Keratinocyte (primary cell): Measurements from ENCODE around the gene NOL12. TPM values are rescaled to one million over a fixed set of nuclear protein-coding genes. Genes with fewer than 3 reads are reported as not detected.
A peak's percentile ranks its signal among the peaks of the same experiment; 100 is the strongest.

Source experiments
- DNase-seq: peaks from one replicate; pipeline ENCODE4 v3.0.0-alpha.2; 2011; ENCODE audit warnings: low read depth, missing footprints, low spot score
- FAIRE-seq: peaks from 2 replicates; lab custom pipeline; 2011; peaks lifted over from hg19 to GRCh38; lab: Jason Lieb, UNC
- H2AFZ ChIP-seq: 2 replicates; pipeline ENCODE4 v1.6.0; 2012; ENCODE audit warnings: low read length, control low read depth, inconsistent platforms; ENCODE audit not compliant: control insufficient read depth
- H3K27ac ChIP-seq: 2 replicates; pipeline ENCODE4 v1.5.1; 2011; ENCODE audit warnings: low read length; ENCODE audit not compliant: control insufficient read depth, insufficient read depth
- H3K27me3 ChIP-seq: 3 replicates; pipeline ENCODE4 v1.6.0; 2011; ENCODE audit warnings: low read length; ENCODE audit not compliant: control insufficient read depth, insufficient read depth; ENCODE audit errors: extremely low read depth
- H3K36me3 ChIP-seq, 2 experiments: 2 replicates in 1 of 2; 3 replicates in 1 of 2; pipeline ENCODE4 v1.5.1; 2011; ENCODE audit warnings: low read length in 2 of 2, mild to moderate bottlenecking in 1 of 2; ENCODE audit not compliant: control insufficient read depth in 2 of 2, insufficient read depth in 2 of 2; ENCODE audit errors: extremely low read depth in 1 of 2
- H3K4me1 ChIP-seq: 3 replicates; pipeline ENCODE4 v1.5.1; 2011; ENCODE audit warnings: low read length; ENCODE audit not compliant: control insufficient read depth, insufficient read depth; ENCODE audit errors: extremely low read depth
- H3K4me2 ChIP-seq: 3 replicates; pipeline ENCODE4 v1.6.0; 2011; ENCODE audit warnings: low read depth, low read length; ENCODE audit not compliant: control insufficient read depth, insufficient read depth; ENCODE audit errors: extremely low read depth
- H3K4me3 ChIP-seq, 3 experiments: fragments of 200-600 bp in 1 of 3; sonication (generic) in 1 of 3; 2 replicates in 2 of 3; 3 replicates in 1 of 3; pipeline ENCODE4 v1.5.1; 2011 to 2016; ENCODE audit warnings: low read length in 3 of 3, mild to moderate bottlenecking in 3 of 3, control low read depth in 2 of 3, inconsistent platforms in 1 of 3, low read depth in 1 of 3, mixed read lengths in 1 of 3, mixed run types in 1 of 3, moderate library complexity in 1 of 3; ENCODE audit not compliant: control insufficient read depth in 2 of 3, insufficient read depth in 2 of 3; ENCODE audit errors: extremely low read depth in 1 of 3
- H3K79me2 ChIP-seq: 2 replicates; pipeline ENCODE4 v1.6.0; 2012; ENCODE audit warnings: low read length; ENCODE audit not compliant: control insufficient read depth, insufficient read depth
- H3K9ac ChIP-seq: 3 replicates; pipeline ENCODE4 v1.6.0; 2011; ENCODE audit warnings: low read length; ENCODE audit not compliant: control insufficient read depth, insufficient read depth; ENCODE audit errors: extremely low read depth
- H3K9me1 ChIP-seq: 3 replicates; pipeline ENCODE4 v1.6.0; 2011; ENCODE audit warnings: low read length; ENCODE audit not compliant: control insufficient read depth, insufficient read depth; ENCODE audit errors: extremely low read depth
- H3K9me3 ChIP-seq: 2 replicates; pipeline ENCODE4 v1.5.1; 2012; ENCODE audit warnings: low read depth, low read length; ENCODE audit not compliant: control insufficient read depth
- H4K20me1 ChIP-seq: 3 replicates; pipeline ENCODE4 v1.6.0; 2011; ENCODE audit warnings: low read length; ENCODE audit not compliant: control insufficient read depth, insufficient read depth; ENCODE audit errors: extremely low read depth
- CTCF ChIP-seq, 3 experiments: IDR thresholded peaks in 1 of 3; conservative IDR thresholded peaks in 1 of 3; optimal IDR thresholded peaks in 1 of 3; 2 replicates in 2 of 3; 3 replicates in 1 of 3; pipeline versions ENCODE3 to v1.5.1; 2011; ENCODE audit warnings: low read length in 3 of 3, mild to moderate bottlenecking in 3 of 3, moderate library complexity in 2 of 3, control low read depth in 1 of 3, inconsistent platforms in 1 of 3; ENCODE audit not compliant: insufficient read depth in 2 of 3; ENCODE audit errors: extremely low read depth in 1 of 3
- EZH2 ChIP-seq: IDR thresholded peaks from one replicate; pipeline ENCODE4 v1.6.1; 2012; ENCODE audit warnings: inconsistent platforms, mild to moderate bottlenecking, low read length, moderate library complexity
- dilution Hi-C: fragments of 300-500 bp; cut with MboI; formaldehyde crosslinking; loops from one replicate; pipeline ENCODE4 v1.7.0; 2020; ENCODE audit warnings: low sequenced_read_pairs; ENCODE audit not compliant: extremely low pct_ligation_motif_present
- polyA plus RNA-seq, 5 experiments: library from polyadenylated mRNA; depleted of rRNA in 3 of 5; stranded (reverse) in 3 of 5; stranded (forward) in 1 of 5; unstranded in 1 of 5; fragments of >200 nt; gene quantifications; 1 replicate in 1 of 5; 2 replicates in 3 of 5; 3 replicates in 1 of 5; pipeline versions ENCODE4 v1.2.1 to v1.2.3, GENCODE V29; 2011 to 2012; ENCODE audit warnings: missing spikeins in 2 of 5, low read depth in 1 of 5, low replicate concordance in 1 of 5

Gene NOL12
- polyA plus RNA-seq, 1 donor (not counting 4 experiments of a cell fraction or from before 2014, with no cell fraction given): 23.8 TPM

GRCh38 chr22:37677493-37677974 lies 8.6 kb upstream of the NOL12 start:
- Histone ChIP-seq H3K27me3 (no peaks in the 10 kb centered on the region), H3K4me1 (peaks cover 25% of the 10 kb centered on the region), H4K20me1 (peaks cover 7% of the 10 kb centered on the region), H3K9ac (peak overlapping the region; percentile 60), H3K4me3 (peak overlapping the region; percentile 62 to 90 (median 70)), H3K9me3 (no peaks in the 10 kb centered on the region), H2AFZ (peak overlapping the region; percentile 49), H3K36me3 (peaks cover 0 to 4% of the 10 kb centered on the region in 2 experiments), H3K4me2 (peak overlapping the region; percentile 84), H3K79me2 (peaks cover 18% of the 10 kb centered on the region), H3K9me1 (no peaks in the 10 kb centered on the region), H3K27ac (peak overlapping the region; percentile 43)
- no peak for DNase-seq
- no peak for TF ChIP-seq CTCF (optimal IDR thresholded peaks at IDR 0.05 in 1 of 3, IDR thresholded peaks at IDR 0.05 in 1 of 3, conservative IDR thresholded peaks at IDR 0.05 in 1 of 3; ENCODE audit: extremely low read depth in 1 of 3, insufficient read depth in 2 of 3, low read length in 3 of 3)
- no peak for FAIRE-seq
- dilution Hi-C loops: no loop called here

- H4K20me1 ChIP-seq: peaks cover 7% of the 10 kb centered on the region
- DNase-seq (no peak), FAIRE-seq (no peak)
- H3K79me2 ChIP-seq: peaks cover 18% of the 10 kb centered on the region
- H3K4me1 ChIP-seq: peaks cover 25% of the 10 kb centered on the region
- H3K27me3 ChIP-seq: no peaks in the 10 kb centered on the region
- no peak overlapping the region for H3K9ac ChIP-seq
- H3K27ac ChIP-seq: no peak overlapping the region
- H3K4me2 ChIP-seq: no peak overlapping the region
- no peak overlapping the region for H2AFZ ChIP-seq
- H3K9me3 ChIP-seq: no peaks in the 10 kb centered on the region
- TF ChIP-seq CTCF (optimal IDR thresholded peaks at IDR 0.05 in 1 of 3, IDR thresholded peaks at IDR 0.05 in 1 of 3, conservative IDR thresholded peaks at IDR 0.05 in 1 of 3; ENCODE audit: extremely low read depth in 1 of 3, insufficient read depth in 2 of 3, low read length in 3 of 3): no peak
- no peak for TF ChIP-seq EZH2
- H3K9me1 ChIP-seq: no peaks in the 10 kb centered on the region
- H3K36me3 ChIP-seq: peaks cover 0 to 4% of the 10 kb centered on the region in 2 experiments
- dilution Hi-C loops: no loop called here
- no peak overlapping the region for H3K4me3 ChIP-seq
These were observed 7.8 kb upstream of the NOL12 start for GRCh38 chr22:37678372-37678771.
